GM12878 (cell line): Measurements from ENCODE around the gene ADIPOQ. TPM values are rescaled to one million over a fixed set of nuclear protein-coding genes. Genes with fewer than 3 reads are reported as not detected.

Source experiments
- ATAC-seq: fragments of 200-7000 bp; cut with Tn5 transposase; 3 replicates; pipeline ENCODE4 v1.9.1; 2020; ENCODE audit warnings: mild to moderate bottlenecking, moderate library complexity
- BruUV-seq: library from RNA; stranded (reverse); fragments of 400-500 nt; replicated peaks from 2 replicates; lab custom pipeline; 2021; lab: Mats Ljungman, UMichigan
- CTCF ChIA-PET: fragments of 300-600 bp; sonication (Branson Sonifier 250); formaldehyde crosslinking; extraction: SDS; loops from one replicate; lab custom pipeline; 2021; ENCODE audit warnings: inconsistent platforms; lab: Yijun Ruan, JAX
- POLR2A ChIA-PET: fragments of 350-600 bp; formaldehyde crosslinking; extraction: SDS; loops from one replicate; lab custom pipeline; 2021; ENCODE audit warnings: inconsistent platforms; lab: Charles Lee
- RAD21 ChIA-PET: fragments of 300-600 bp; sonication (Branson Sonifier 250); formaldehyde crosslinking; loops from one replicate; lab custom pipeline; 2023; ENCODE audit warnings: antibody characterized with exemption; ENCODE audit not compliant: unreplicated experiment; lab: Charles Lee
- SMC1A ChIA-PET: fragments of 300-600 bp; sonication (Branson Sonifier 250); formaldehyde crosslinking; loops from one replicate; lab custom pipeline; 2023; ENCODE audit not compliant: unreplicated experiment, uncharacterized antibody; lab: Charles Lee
- DNase-seq: peaks from one replicate; pipeline ENCODE4 v3.0.0-alpha.2; 2011; ENCODE audit warnings: low read depth, low spot score
- FAIRE-seq: peaks from 3 replicates; lab custom pipeline; 2011; peaks lifted over from hg19 to GRCh38; lab: Jason Lieb, UNC
- H2AFZ ChIP-seq: 2 replicates; pipeline ENCODE4 v1.6.0; 2011; ENCODE audit warnings: low read depth, low read length, control low read depth; ENCODE audit not compliant: control insufficient read depth
- H3K27ac ChIP-seq: 2 replicates; pipeline ENCODE4 v1.5.1; 2011; ENCODE audit warnings: control low read depth; ENCODE audit not compliant: control insufficient read depth, insufficient read depth
- H3K27me3 ChIP-seq, 2 experiments: replicated peaks in 1 of 2; 2 replicates each; pipeline versions ENCODE4 v1.6.0 to v1.6.1; 2011; ENCODE audit warnings: low read length in 1 of 2; ENCODE audit not compliant: control insufficient read depth in 2 of 2, insufficient read depth in 2 of 2
- H3K36me3 ChIP-seq, 2 experiments: 2 replicates each; pipeline ENCODE4 v1.5.1; 2011; ENCODE audit warnings: low read length in 1 of 2; ENCODE audit not compliant: control insufficient read depth in 2 of 2, insufficient read depth in 2 of 2
- H3K4me1 ChIP-seq: 2 replicates; pipeline ENCODE4 v1.6.1; 2011; ENCODE audit warnings: mild to moderate bottlenecking, low read length, moderate library complexity, mixed read lengths; ENCODE audit not compliant: control insufficient read depth, insufficient read depth
- H3K4me2 ChIP-seq: 2 replicates; pipeline ENCODE4 v1.6.0; 2011; ENCODE audit warnings: control low read depth; ENCODE audit not compliant: control insufficient read depth, insufficient read depth
- H3K4me3 ChIP-seq: fragments of 200-600 bp; sonication (generic); 2 replicates; pipeline ENCODE4 v1.5.1; 2016
- H3K79me2 ChIP-seq: 2 replicates; pipeline ENCODE4 v1.6.0; 2011; ENCODE audit warnings: low read length; ENCODE audit not compliant: control insufficient read depth, insufficient read depth
- H3K9ac ChIP-seq: 2 replicates; pipeline ENCODE4 v1.8.0; 2011; ENCODE audit warnings: low read length, control low read depth, mixed read lengths; ENCODE audit not compliant: control insufficient read depth, insufficient read depth
- H3K9me3 ChIP-seq: replicated peaks from 3 replicates; pipeline ENCODE4 v1.5.1; 2011; ENCODE audit warnings: mild to moderate bottlenecking, low read length; ENCODE audit not compliant: control insufficient read depth, insufficient read depth
- H4K20me1 ChIP-seq: 2 replicates; pipeline ENCODE4 v1.6.0; 2011; ENCODE audit not compliant: control insufficient read depth, insufficient read depth
- BACH1 ChIP-seq: fragments of 450-650 bp; IDR thresholded peaks from 2 replicates; pipeline ENCODE4 v1.6.1; 2017; ENCODE audit warnings: mild to moderate bottlenecking, borderline replicate concordance
- BCLAF1 ChIP-seq: fragments of 450-650 bp; IDR thresholded peaks from 2 replicates; pipeline ENCODE4 v1.6.1; 2017; ENCODE audit warnings: antibody characterized with exemption, mild to moderate bottlenecking, moderate library complexity
- CBX3 ChIP-seq: fragments of 200-600 bp; sonication (generic); IDR thresholded peaks from 2 replicates; pipeline ENCODE4 v1.6.1; 2016; ENCODE audit warnings: low read depth, borderline replicate concordance
- CHD4 ChIP-seq: fragments of 200-600 bp; sonication (generic); IDR thresholded peaks from 2 replicates; pipeline ENCODE4 v1.6.1; 2016; ENCODE audit warnings: mild to moderate bottlenecking
- EZH2 ChIP-seq: IDR thresholded peaks from 2 replicates; pipeline ENCODE4 v1.6.1; 2012; ENCODE audit warnings: low read depth, mild to moderate bottlenecking, control low read depth, inconsistent platforms, low read length, borderline replicate concordance; ENCODE audit not compliant: control insufficient read depth
- HDGF ChIP-seq: fragments of 450-650 bp; IDR thresholded peaks from 2 replicates; pipeline ENCODE4 v1.6.1; 2016; ENCODE audit warnings: antibody characterized with exemption
- MAX ChIP-seq: IDR thresholded peaks from 2 replicates; pipeline ENCODE4 v1.6.1; 2012; ENCODE audit warnings: low read depth, low read length, improper control_type of control experiment
- MTA3 ChIP-seq: IDR thresholded peaks from 2 replicates; pipeline ENCODE4 v1.6.1; 2012; ENCODE audit warnings: low read length, inconsistent platforms, borderline replicate concordance
- MYC ChIP-seq: IDR thresholded peaks from 2 replicates; pipeline ENCODE4 v1.6.1; 2011; ENCODE audit warnings: mild to moderate bottlenecking, low read length, moderate library complexity, inconsistent platforms; ENCODE audit not compliant: insufficient read depth, insufficient replicate concordance, insufficient read length, severe bottlenecking
- NFIC ChIP-seq: IDR thresholded peaks from 2 replicates; pipeline ENCODE4 v1.6.1; 2012; ENCODE audit warnings: low read depth, mild to moderate bottlenecking, inconsistent platforms, low read length, moderate library complexity
- NFYB ChIP-seq: IDR thresholded peaks from 2 replicates; pipeline ENCODE4 v1.6.1; 2011; ENCODE audit warnings: low read depth, mild to moderate bottlenecking, low read length, improper control_type of control experiment, moderate library complexity; ENCODE audit not compliant: insufficient read depth
- RFX5 ChIP-seq: IDR thresholded peaks from 2 replicates; pipeline ENCODE4 v1.6.1; 2011; ENCODE audit warnings: low read depth, low read length, improper control_type of control experiment
- SMC3 ChIP-seq: IDR thresholded peaks from 2 replicates; pipeline ENCODE4 v1.6.1; 2011; ENCODE audit warnings: low read length, improper control_type of control experiment, borderline replicate concordance
- STAT1 ChIP-seq: fragments of 450-650 bp; conservative IDR thresholded peaks from 2 replicates; pipeline ENCODE4 v1.6.1; 2014; ENCODE audit warnings: antibody characterized with exemption, mild to moderate bottlenecking
- WGBS: methylation state at CpG from one replicate; pipeline ENCODE4 v1.1.6; 2016; ENCODE audit warnings: low lambda C conversion rate; ENCODE audit not compliant: insufficient replicate concordance, insufficient coverage; ENCODE audit errors: missing lambda C conversion rate; 5-methylcytosine and 5-hydroxymethylcytosine counted together
- in situ Hi-C: fragments of 300-500 bp; cut with MboI; formaldehyde crosslinking; loops from 9 replicates; pipeline ENCODE4 v1.14.3; 2018; ENCODE audit warnings: mixed read lengths
- intact Hi-C: fragments of 100-400 bp; cut with micrococcal nuclease; formaldehyde crosslinking; loops from one replicate; pipeline ENCODE4 v1.14.2; 2022; ENCODE audit not compliant: unreplicated experiment
- polyA plus RNA-seq, 11 experiments: library from polyadenylated mRNA; depleted of rRNA in 4 of 11; unstranded in 6 of 11; stranded (reverse) in 5 of 11; fragments of >200 nt; fragmentation: Nextera tagmentation in 4 of 11; fragmentation: Illumina TruSeq in 1 of 11; extraction: Ambion mirVana in 4 of 11; extraction: Trizol in 1 of 11; gene quantifications; 1 replicate in 1 of 11; 2 replicates in 10 of 11; pipeline versions ENCODE4 v1.2.1 to v1.2.3, GENCODE V29; 2011 to 2016; ENCODE audit warnings: inconsistent platforms in 2 of 11, missing spikeins in 2 of 11, low read depth in 1 of 11
- total RNA-seq, 4 experiments: library from RNA; depleted of rRNA in 3 of 4; stranded (reverse); fragments of >200 nt in 3 of 4; fragmentation: Illumina TruSeq in 1 of 4; extraction: Trizol in 1 of 4; gene quantifications; 2 replicates each; pipeline versions ENCODE4 v1.2.1 to v1.2.3, GENCODE V29; 2013 to 2021

Gene ADIPOQ
- total and polyA plus RNA-seq, 10 of the 15 experiments (the other 5 are each of a cell fraction or from before 2014, with no cell fraction given): not detected

DNA sequence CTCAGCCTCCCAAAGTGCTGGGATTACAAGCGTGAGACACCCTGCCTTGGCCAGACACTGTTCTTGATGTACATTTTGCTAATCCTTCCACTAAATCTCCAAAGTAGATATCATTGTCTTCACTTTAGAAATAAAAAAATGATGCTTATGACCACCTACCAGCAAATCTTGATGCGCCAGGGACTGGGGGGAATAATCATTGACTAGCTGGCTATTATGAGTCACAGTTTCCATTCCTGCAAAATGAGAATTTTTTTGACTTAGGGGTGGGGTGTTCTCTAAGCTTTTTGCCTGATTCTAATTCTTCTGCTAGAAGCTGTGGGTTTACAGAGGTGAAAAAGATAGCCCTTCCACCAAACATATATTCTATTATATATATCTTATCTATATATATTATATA, 19.1 kb upstream of the ADIPOQ start:
- Histone ChIP-seq H3K27ac (no peak overlapping the region), H2AFZ (no peak overlapping the region), H3K79me2 (no peaks in the 10 kb centered on the region), H3K27me3 (peaks cover 5 to 18% of the 10 kb centered on the region in 2 experiments)
- intact Hi-C loops: no loop called here
- TF ChIP-seq NFIC (no peak), BCLAF1 (no peak), MAX (no peak), BACH1 (no peak), RFX5 (no peak), SMC3 (no peak), NFYB (no peak), EZH2 (no peak), HDGF (no peak), MYC (no peak), CBX3 (no peak), STAT1 (no peak), MTA3 (no peak), CHD4 (no peak)
- TF ChIP-seq, all 136 proteins: peak for 0
- POLR2A ChIA-PET: no interaction called here
- H3K9ac ChIP-seq: no peak overlapping the region
- no peak for DNase-seq
- no peaks in the 10 kb centered on the region for H3K36me3 ChIP-seq
- H3K4me3 ChIP-seq: no peak overlapping the region
- H4K20me1 ChIP-seq: peaks cover 4% of the 10 kb centered on the region; the same call in 1 of the 2 replicates
- 21% methylated on average over 2 of the region's 2 CpGs for WGBS
- no peaks in the 10 kb centered on the region for H3K9me3 ChIP-seq
- in situ Hi-C loops: loop anchor here (5.0 kb wide), 1 partner anchor 206 kb away; no protein-coding TSS in a partner anchor
- FAIRE-seq: no peak
- H3K4me2 ChIP-seq: no peak overlapping the region
- CTCF ChIA-PET: interaction anchor here (0.6 to 9.3 kb wide), 2 partner anchors 199 to 208 kb away, joined by 3 to 183 read pairs; partner anchors contain the start of gene AHSG
- ATAC-seq: no peak
- H3K4me1 ChIP-seq: no peaks in the 10 kb centered on the region
- SMC1A ChIA-PET: interaction anchor here (1.3 kb wide), 1 partner anchor 18 kb away, joined by 3 read pairs; no protein-coding TSS in a partner anchor
- no TSS peak for BruUV-seq
- RAD21 ChIA-PET: interaction anchor here (3.4 kb wide), 1 partner anchor 207 kb away, joined by 45 read pairs; no protein-coding TSS in a partner anchor
